Sigmoid colon (tissue), 4 donors: ENCODE measurements around the gene UGCG.

Experiments used
- POLR2A ChIP-seq, 2 donors: fragments of 450-650 bp; IDR thresholded peaks; one replicate each; pipeline ENCODE4 v1.6.1; 2016; ENCODE audit warnings: antibody characterized with exemption in 2 of 2, mild to moderate bottlenecking in 2 of 2, moderate library complexity in 2 of 2
- POLR2AphosphoS5 ChIP-seq, 4 donors: sonication (generic); formaldehyde crosslinking; IDR thresholded peaks; one replicate each; pipeline ENCODE4 v1.6.1; 2017; ENCODE audit warnings: antibody characterized with exemption in 4 of 4

DNA sequence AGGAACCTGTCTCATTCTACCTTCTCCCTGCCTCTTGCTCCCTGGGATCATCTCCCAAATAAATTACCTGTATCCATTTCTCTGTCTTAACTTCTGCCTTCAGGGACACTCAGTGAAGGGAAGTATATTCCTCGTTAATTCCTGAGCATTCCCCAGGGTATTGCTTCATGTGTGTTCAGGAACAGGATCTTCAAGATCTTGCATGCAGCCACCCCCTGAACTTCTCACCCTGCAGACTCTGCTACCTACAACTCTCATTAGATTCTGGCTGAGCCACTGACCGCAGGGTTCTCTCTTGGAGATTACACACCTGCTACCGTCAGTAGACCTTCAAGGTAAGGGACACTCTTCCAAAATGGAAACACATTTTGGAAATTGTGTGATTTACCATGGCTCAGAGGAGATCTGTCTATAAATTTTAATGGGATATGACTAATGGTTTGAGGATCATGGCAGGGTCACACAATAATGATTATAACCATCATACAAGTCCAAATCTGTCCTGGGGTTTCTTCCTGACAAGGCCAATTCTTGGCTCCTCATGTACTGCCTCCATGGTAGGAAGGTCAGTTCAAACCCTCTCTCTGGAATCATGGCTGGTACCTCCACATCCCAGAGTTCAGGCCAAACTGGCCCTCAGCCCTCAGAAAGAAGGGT lies 38.9 kb upstream of the UGCG start:
- no peak for TF ChIP-seq POLR2AphosphoS5 (IDR thresholded peaks at IDR 0.05)
- TF ChIP-seq POLR2A (IDR thresholded peaks at IDR 0.05), result no peak
